ENCODE results near the gene LEMD2.

The LEMD2 gene

GRCh38 chr6:33792981-33793380 lies 4.1 kb upstream of the LEMD2 start:
- Histone ChIP-seq H3K36me3 (ENCODE audit: control insufficient read depth, insufficient read depth, low read length) (no peaks in the 10 kb centered on the region), H3K27me3 (replicated peaks; ENCODE audit: control insufficient read depth, insufficient read depth, low read length) (no peaks in the 10 kb centered on the region; the same call in 1 of the 2 replicates), H3K4me3 (replicated peaks; ENCODE audit: low read depth, low read length) (no peak overlapping the region)
- TF ChIP-seq CTCF (IDR thresholded peaks at IDR 0.05; ENCODE audit: insufficient read depth, low read length, poor library complexity, severe bottlenecking), result no peak
- DNase-seq (ENCODE audit: extremely low read depth, insufficient read length), result no peak

- Histone ChIP-seq H3K4me3 (replicated peaks; ENCODE audit: low read depth, low read length) (no peak overlapping the region), H3K27me3 (replicated peaks; ENCODE audit: control insufficient read depth, insufficient read depth, low read length) (no peaks in the 10 kb centered on the region; the same call in 1 of the 2 replicates), H3K36me3 (ENCODE audit: control insufficient read depth, insufficient read depth, low read length) (no peaks in the 10 kb centered on the region)
- no peak for TF ChIP-seq CTCF (IDR thresholded peaks at IDR 0.05; ENCODE audit: insufficient read depth, low read length, poor library complexity, severe bottlenecking)
- DNase-seq (ENCODE audit: extremely low read depth, insufficient read length), result no peak
Observed at GRCh38 chr6:33791620-33792019, 2.7 kb upstream of the LEMD2 start.

GRCh38 chr6:33790910-33791309 lies 2.0 kb upstream of the LEMD2 start:
- no peak for TF ChIP-seq CTCF (IDR thresholded peaks at IDR 0.05; ENCODE audit: insufficient read depth, low read length, poor library complexity, severe bottlenecking)
- no peak for DNase-seq (ENCODE audit: extremely low read depth, insufficient read length)
- no peaks in the 10 kb centered on the region; the same call in 1 of the 2 replicates for H3K27me3 ChIP-seq (replicated peaks; ENCODE audit: control insufficient read depth, insufficient read depth, low read length)
- H3K4me3 ChIP-seq (replicated peaks; ENCODE audit: low read depth, low read length), result no peak overlapping the region
- no peaks in the 10 kb centered on the region; the same call in 1 of the 2 replicates for H3K36me3 ChIP-seq (ENCODE audit: control insufficient read depth, insufficient read depth, low read length)

- no peak for DNase-seq (ENCODE audit: extremely low read depth, insufficient read length)
- no peak for TF ChIP-seq CTCF (IDR thresholded peaks at IDR 0.05; ENCODE audit: insufficient read depth, low read length, poor library complexity, severe bottlenecking)
- Histone ChIP-seq H3K36me3 (ENCODE audit: control insufficient read depth, insufficient read depth, low read length) (no peaks in the 10 kb centered on the region; the same call in 1 of the 2 replicates), H3K27me3 (replicated peaks; ENCODE audit: control insufficient read depth, insufficient read depth, low read length) (no peaks in the 10 kb centered on the region; the same call in 1 of the 2 replicates), H3K4me3 (replicated peaks; ENCODE audit: low read depth, low read length) (no peak overlapping the region)
Observed at GRCh38 chr6:33790379-33790778, 1.4 kb upstream of the LEMD2 start.

GRCh38 chr6:33789550-33789895 lies 593 bp upstream of the LEMD2 start:
- no peaks in the 10 kb centered on the region; the same call in 1 of the 2 replicates for H3K27me3 ChIP-seq (replicated peaks; ENCODE audit: control insufficient read depth, insufficient read depth, low read length)
- no peak for DNase-seq (ENCODE audit: extremely low read depth, insufficient read length)
- peak overlapping the region; percentile 79 for H3K4me3 ChIP-seq (replicated peaks; ENCODE audit: low read depth, low read length)
- H3K36me3 ChIP-seq (ENCODE audit: control insufficient read depth, insufficient read depth, low read length), result peaks cover 5% of the 10 kb centered on the region
- no peak for TF ChIP-seq CTCF (IDR thresholded peaks at IDR 0.05; ENCODE audit: insufficient read depth, low read length, poor library complexity, severe bottlenecking)

Data from GM06990 (cell line).